H1 (cell line): ENCODE measurements around the gene ARHGAP25. TPM values are rescaled to one million over a fixed set of nuclear protein-coding genes. Genes with fewer than 3 reads are reported as not detected.

Source experiments
- CTCF ChIA-PET: fragments of 300-600 bp; sonication (Branson Sonifier 250); formaldehyde crosslinking; loops from one replicate; lab custom pipeline; 2021; ENCODE audit not compliant: partially characterized antibody; lab: Charles Lee
- POLR2A ChIA-PET: fragments of 300-600 bp; sonication (Branson Sonifier 250); formaldehyde crosslinking; loops from one replicate; lab custom pipeline; 2021; ENCODE audit warnings: inconsistent platforms; ENCODE audit not compliant: partially characterized antibody; lab: Charles Lee
- DNase-seq, 2 experiments: peaks; one replicate each; pipeline versions ENCODE4 v3.0.0 to v3.0.0-alpha.2; 2010 to 2022; ENCODE audit warnings: low spot score in 2 of 2, low read depth in 1 of 2, mixed read lengths in 1 of 2
- FAIRE-seq: peaks from 2 replicates; lab custom pipeline; 2011; peaks lifted over from hg19 to GRCh38; lab: Jason Lieb, UNC
- H2AFZ ChIP-seq: 2 replicates; pipeline ENCODE4 v1.8.1; 2012; ENCODE audit warnings: low read length, inconsistent platforms
- H2AK5ac ChIP-seq: 2 replicates; pipeline ENCODE4 v1.6.1; 2013; ENCODE audit warnings: low read depth, low read length
- H2BK120ac ChIP-seq: replicated peaks from 2 replicates; pipeline ENCODE3; 2013; ENCODE audit warnings: low read depth, low read length, inconsistent platforms
- H2BK12ac ChIP-seq: 2 replicates; pipeline ENCODE4 v1.6.1; 2013; ENCODE audit warnings: low read depth, low read length
- H2BK15ac ChIP-seq: 2 replicates; pipeline ENCODE4 v1.6.1; 2013; ENCODE audit warnings: low read length
- H2BK20ac ChIP-seq: 2 replicates; pipeline ENCODE4 v1.6.1; 2013; ENCODE audit warnings: low read length
- H2BK5ac ChIP-seq: 2 replicates; pipeline ENCODE4 v1.6.1; 2013; ENCODE audit warnings: low read depth, low read length
- H3K14ac ChIP-seq: 2 replicates; pipeline ENCODE4 v1.6.1; 2013; ENCODE audit warnings: inconsistent platforms; ENCODE audit not compliant: insufficient read length
- H3K18ac ChIP-seq: 2 replicates; pipeline ENCODE4 v1.6.1; 2013; ENCODE audit warnings: low read length; ENCODE audit errors: extremely low read depth
- H3K23ac ChIP-seq: 2 replicates; pipeline ENCODE4 v1.6.1; 2013; ENCODE audit warnings: inconsistent platforms; ENCODE audit not compliant: insufficient read length
- H3K23me2 ChIP-seq: 2 replicates; pipeline ENCODE4 v1.6.1; 2013; ENCODE audit warnings: low read depth, low read length
- H3K27ac ChIP-seq: 2 replicates; pipeline ENCODE4 v1.6.1; 2011; ENCODE audit warnings: low read depth, low read length, inconsistent platforms
- H3K27me3 ChIP-seq, 4 experiments: replicated peaks in 1 of 4; 1 replicate in 1 of 4; 2 replicates in 3 of 4; pipeline versions ENCODE4 v1.6.1 to v1.8.1; 2011 to 2013; ENCODE audit warnings: low read length in 3 of 4, mild to moderate bottlenecking in 3 of 4, inconsistent platforms in 2 of 4, mixed read lengths in 2 of 4, moderate library complexity in 1 of 4; ENCODE audit not compliant: control insufficient read depth in 3 of 4, insufficient read depth in 3 of 4; ENCODE audit errors: extremely low read depth in 1 of 4
- H3K36me3 ChIP-seq, 4 experiments: 2 replicates each; pipeline versions ENCODE4 v1.6.1 to v1.8.1; 2011 to 2013; ENCODE audit warnings: mild to moderate bottlenecking in 4 of 4, low read length in 3 of 4, moderate library complexity in 2 of 4, control low read depth in 1 of 4, inconsistent platforms in 1 of 4; ENCODE audit not compliant: insufficient read depth in 4 of 4, control insufficient read depth in 2 of 4
- H3K4ac ChIP-seq: replicated peaks from 2 replicates; pipeline ENCODE3; 2013; ENCODE audit warnings: low read length, low read depth, mixed read lengths, inconsistent platforms; ENCODE audit not compliant: insufficient read length
- H3K4me1 ChIP-seq, 4 experiments: replicated peaks in 1 of 4; 1 replicate in 1 of 4; 2 replicates in 3 of 4; pipeline versions ENCODE4 v1.6.1 to v1.8.1; 2011 to 2013; ENCODE audit warnings: low read length in 3 of 4, inconsistent platforms in 2 of 4, mixed read lengths in 1 of 4; ENCODE audit not compliant: insufficient read depth in 4 of 4, control insufficient read depth in 3 of 4
- H3K4me2 ChIP-seq, 2 experiments: 2 replicates each; pipeline versions ENCODE4 v1.6.1 to v1.8.1; 2011 to 2013; ENCODE audit warnings: low read depth in 2 of 2, low read length in 2 of 2, control low read depth in 1 of 2, inconsistent platforms in 1 of 2, mild to moderate bottlenecking in 1 of 2; ENCODE audit not compliant: insufficient read depth in 1 of 2
- H3K4me3 ChIP-seq, 4 experiments: fragments of 200-600, 300-600 bp in 1 of 4; sonication (generic), shearing (Covaris generic), sonication (Bioruptor Twin) in 1 of 4; 2 replicates each; pipeline versions ENCODE4 v1.5.1 to v1.8.1; 2011 to 2016; ENCODE audit warnings: low read length in 4 of 4, low read depth in 3 of 4, control low read depth in 2 of 4, inconsistent platforms in 2 of 4, mild to moderate bottlenecking in 2 of 4, mixed read lengths in 1 of 4, moderate library complexity in 1 of 4; ENCODE audit not compliant: insufficient read depth in 2 of 4; ENCODE audit errors: extremely low read depth in 1 of 4
- H3K56ac ChIP-seq: replicated peaks from 2 replicates; pipeline ENCODE3; 2013; ENCODE audit warnings: low read depth, mild to moderate bottlenecking, mixed read lengths, low read length, inconsistent platforms; ENCODE audit not compliant: insufficient read length
- H3K79me1 ChIP-seq: 2 replicates; pipeline ENCODE4 v1.6.1; 2013; ENCODE audit warnings: low read depth, low read length, control low read depth
- H3K79me2 ChIP-seq, 2 experiments: 2 replicates each; pipeline versions ENCODE4 v1.6.1 to v1.8.1; 2012 to 2013; ENCODE audit warnings: low read length in 2 of 2, mild to moderate bottlenecking in 2 of 2, inconsistent platforms in 1 of 2; ENCODE audit not compliant: insufficient read depth in 2 of 2, control insufficient read depth in 1 of 2
- H3K9ac ChIP-seq, 4 experiments: replicated peaks in 1 of 4; 1 replicate in 1 of 4; 2 replicates in 3 of 4; pipeline versions ENCODE4 v1.6.1 to v1.8.1; 2011 to 2013; ENCODE audit warnings: low read depth in 3 of 4, low read length in 3 of 4, control low read depth in 2 of 4, mild to moderate bottlenecking in 2 of 4, moderate library complexity in 2 of 4, inconsistent platforms in 1 of 4; ENCODE audit errors: extremely low read depth in 1 of 4
- H3K9me3 ChIP-seq, 2 experiments: 2 replicates each; pipeline versions ENCODE4 v1.6.1 to v1.8.1; 2012 to 2013; ENCODE audit warnings: mild to moderate bottlenecking in 2 of 2, moderate library complexity in 2 of 2, control low read depth in 1 of 2, inconsistent platforms in 1 of 2, low read depth in 1 of 2, low read length in 1 of 2, mixed read lengths in 1 of 2; ENCODE audit not compliant: insufficient read depth in 2 of 2
- H4K20me1 ChIP-seq, 2 experiments: replicated peaks in 1 of 2; 2 replicates each; pipeline versions ENCODE3 to v1.8.1; 2011 to 2013; ENCODE audit warnings: inconsistent platforms in 2 of 2, low read length in 2 of 2, mild to moderate bottlenecking in 1 of 2; ENCODE audit not compliant: insufficient read depth in 2 of 2, control insufficient read depth in 1 of 2
- H4K5ac ChIP-seq: 2 replicates; pipeline ENCODE4 v1.6.1; 2013; ENCODE audit warnings: low read length, low read depth, mixed read lengths, inconsistent platforms; ENCODE audit not compliant: insufficient read length
- H4K8ac ChIP-seq: 2 replicates; pipeline ENCODE4 v1.8.0; 2013; ENCODE audit warnings: mild to moderate bottlenecking, moderate library complexity, low read length, inconsistent platforms; ENCODE audit not compliant: insufficient read depth; ENCODE audit errors: extremely low read depth
- H4K91ac ChIP-seq: replicated peaks from 2 replicates; pipeline ENCODE3; 2013; ENCODE audit warnings: low read length, mixed read lengths, inconsistent platforms; ENCODE audit not compliant: insufficient read length
- ASH2L ChIP-seq: fragments of 200-600, 300-600 bp; sonication (generic); IDR thresholded peaks from one replicate; pipeline ENCODE4 v1.7.1; 2017; ENCODE audit warnings: low read length
- BCL11A ChIP-seq, 2 experiments: IDR thresholded peaks; one replicate each; pipeline ENCODE4 v1.6.1; 2011; ENCODE audit warnings: low read depth in 2 of 2, low read length in 2 of 2, mild to moderate bottlenecking in 2 of 2
- CHD1 ChIP-seq: IDR thresholded peaks from 2 replicates; pipeline ENCODE4 v1.6.1; 2012; ENCODE audit warnings: low read depth, low read length, improper control_type of control experiment
- CREB1 ChIP-seq: IDR thresholded peaks from 2 replicates; pipeline ENCODE4 v1.6.1; 2012; ENCODE audit warnings: inconsistent platforms
- EGR1 ChIP-seq: IDR thresholded peaks from 2 replicates; pipeline ENCODE4 v1.6.1; 2011; ENCODE audit warnings: low read depth, low read length, borderline replicate concordance
- JUN ChIP-seq: IDR thresholded peaks from 2 replicates; pipeline ENCODE4 v1.6.1; 2011; ENCODE audit warnings: low read depth, mild to moderate bottlenecking, improper control_type of control experiment, low read length
- KDM5A ChIP-seq: fragments of 200-600 bp; IDR thresholded peaks from 2 replicates; pipeline ENCODE4 v1.7.1; 2012; ENCODE audit warnings: mild to moderate bottlenecking, low read length, inconsistent platforms, mixed read lengths
- POLR2AphosphoS5 ChIP-seq: IDR thresholded peaks from 2 replicates; pipeline ENCODE4 v1.6.1; 2011; ENCODE audit warnings: low read depth, low read length
- RXRA ChIP-seq: IDR thresholded peaks from 2 replicates; pipeline ENCODE4 v1.6.1; 2011; ENCODE audit warnings: low read depth, mild to moderate bottlenecking, low read length, moderate library complexity; ENCODE audit not compliant: insufficient read depth
- SIRT6 ChIP-seq: IDR thresholded peaks from one replicate; pipeline ENCODE4 v1.7.1; 2012; ENCODE audit warnings: low read length, inconsistent platforms
- SP1 ChIP-seq: IDR thresholded peaks from 2 replicates; pipeline ENCODE4 v1.6.1; 2011; ENCODE audit warnings: low read depth, low read length
- SP2 ChIP-seq: IDR thresholded peaks from 2 replicates; pipeline ENCODE4 v1.6.1; 2012; ENCODE audit warnings: mild to moderate bottlenecking, low read length, inconsistent platforms
- SUZ12 ChIP-seq: fragments of 200-600 bp; sonication (generic); IDR thresholded peaks from 2 replicates; pipeline ENCODE4 v1.6.1; 2012; ENCODE audit warnings: mild to moderate bottlenecking, inconsistent platforms, low read length, moderate library complexity, mixed read lengths
- TEAD4 ChIP-seq: IDR thresholded peaks from 2 replicates; pipeline ENCODE4 v1.6.1; 2012; ENCODE audit warnings: low read depth, low read length, inconsistent platforms, mixed read lengths
- YY1 ChIP-seq: IDR thresholded peaks from 2 replicates; pipeline ENCODE4 v1.6.1; 2011; ENCODE audit warnings: low read depth, mild to moderate bottlenecking, low read length
- WGBS, 2 experiments: shearing (Covaris generic) in 1 of 2; methylation state at CpG; one replicate each; pipeline versions ENCODE4 v1.1.6 to v1.1.7; 2013 to 2015; ENCODE audit warnings: low lambda C conversion rate in 2 of 2, mixed read lengths in 2 of 2, inconsistent platforms in 1 of 2, low coverage in 1 of 2, missing lambda C conversion rate in 1 of 2; ENCODE audit not compliant: insufficient replicate concordance in 2 of 2, insufficient coverage in 1 of 2, insufficient read length in 1 of 2; ENCODE audit errors: extremely low coverage in 1 of 2, missing lambda C conversion rate in 1 of 2; 5-methylcytosine and 5-hydroxymethylcytosine counted together
- polyA plus RNA-seq, 7 experiments: library from polyadenylated mRNA; depleted of rRNA in 3 of 7; stranded (reverse) in 5 of 7; unstranded in 2 of 7; fragments of >200 nt in 5 of 7; fragments of 200-250 nt in 2 of 7; gene quantifications; 1 replicate in 5 of 7; 2 replicates in 1 of 7; 4 replicates in 1 of 7; pipeline versions ENCODE4 v1.2.1 to v1.2.3, GENCODE V29; 2011 to 2013; ENCODE audit warnings: missing spikeins in 2 of 7, mixed read lengths in 2 of 7
- total RNA-seq: library from RNA; stranded (reverse); fragmentation: NEBNext Ultra II Directional; extraction: Animal tissue kit (Norgen Biotek cat#: 25700); gene quantifications from 2 replicates; pipeline ENCODE4 v1.2.1, GENCODE V29; 2021
- TF ChIP-seq, protein P1 (sequence below): IDR thresholded peaks from 2 replicates; pipeline ENCODE4 v1.6.1; 2011; ENCODE audit warnings: low read depth, mild to moderate bottlenecking, low read length; ENCODE audit not compliant: insufficient read depth

The ARHGAP25 gene
- total and polyA plus RNA-seq, 2 of the 8 experiments (the other 6 are each of a cell fraction or from before 2014, with no cell fraction given): 1.00 to 1.2 TPM

- Histone ChIP-seq H3K14ac (no peak overlapping the region), H2BK120ac (no peak overlapping the region), H3K4me3 (no peak overlapping the region), H2AFZ (no peak overlapping the region), H3K18ac (no peak overlapping the region), H3K4me1 (no peaks in the 10 kb centered on the region), H3K27ac (no peak overlapping the region), H4K8ac (no peak overlapping the region), H3K56ac (no peak overlapping the region), H2AK5ac (no peak overlapping the region), H3K27me3 (no peaks in the 10 kb centered on the region), H3K36me3 (no peaks in the 10 kb centered on the region), H3K23me2 (no peaks in the 10 kb centered on the region), H4K20me1 (no peaks in the 10 kb centered on the region), H2BK12ac (no peak overlapping the region), H2BK15ac (no peak overlapping the region), H4K5ac (no peak overlapping the region), H3K23ac (no peak overlapping the region), H3K9me3 (peaks cover 9 to 13% of the 10 kb centered on the region in 2 experiments; a peak in 2 of 4 replicates), H3K79me2 (no peaks in the 10 kb centered on the region), H3K9ac (no peak overlapping the region), H3K4me2 (no peak overlapping the region), H2BK5ac (no peak overlapping the region), H4K91ac (no peak overlapping the region), H3K79me1 (no peaks in the 10 kb centered on the region), H3K4ac (no peak overlapping the region), H2BK20ac (no peak overlapping the region)
- 90% methylated on average over 10 of the region's 10 CpGs; no CpG with 5 or more reads in 1 of the 2 experiments for WGBS, 2 experiments
- ChIA-PET CTCF (interaction anchor here (0.6 to 6.6 kb wide), 43 partner anchors 10 to 1220 kb away, joined by 3 to 113 read pairs (median 4); no protein-coding TSS in a partner anchor), POLR2A (interaction anchor here (0.8 kb wide), 1 partner anchor 469 kb away, joined by 3 read pairs; no protein-coding TSS in a partner anchor)
- FAIRE-seq (no peak), DNase-seq (no peak)
- TF ChIP-seq JUN (no peak), YY1 (no peak), EGR1 (no peak), ASH2L (no peak), SP1 (no peak), KDM5A (no peak), RXRA (no peak), CHD1 (no peak), CREB1 (no peak), SUZ12 (no peak), BCL11A (IDR thresholded peaks at IDR 0.05; ENCODE audit: low read depth in 2 of 2, low read length in 2 of 2) (no peak), TEAD4 (no peak), SP2 (no peak), SIRT6 (no peak), POLR2AphosphoS5 (no peak)
- TF ChIP-seq, protein P1, sequence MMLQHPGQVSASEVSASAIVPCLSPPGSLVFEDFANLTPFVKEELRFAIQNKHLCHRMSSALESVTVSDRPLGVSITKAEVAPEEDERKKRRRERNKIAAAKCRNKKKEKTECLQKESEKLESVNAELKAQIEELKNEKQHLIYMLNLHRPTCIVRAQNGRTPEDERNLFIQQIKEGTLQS: no peak
These were observed 104.0 kb downstream of the ARHGAP25 start for GRCh38 chr2:68838641-68839040.
